GM12891 (cell line): Measurements from ENCODE around the gene KDM6A.
"Not testable (repeated sequence)": the region's sequence is repeated elsewhere in the genome, so short reads cannot be mapped to it uniquely, and the experiment has no call there.

Experiments
- DNase-seq: peaks from one replicate; pipeline ENCODE4 v3.0.0; 2011; ENCODE audit warnings: low spot score; ENCODE audit not compliant: insufficient read length
- FAIRE-seq: peaks from 2 replicates; lab custom pipeline; 2011; peaks lifted over from hg19 to GRCh38; lab: Jason Lieb, UNC
- PAX5 ChIP-seq: IDR thresholded peaks from 2 replicates; pipeline ENCODE4 v1.6.1; 2011; ENCODE audit warnings: low read length, moderate library complexity, mild to moderate bottlenecking; ENCODE audit not compliant: insufficient read depth, severe bottlenecking
- POLR2A ChIP-seq: IDR thresholded peaks from 2 replicates; pipeline ENCODE4 v1.6.1; 2011; ENCODE audit warnings: low read depth, low read length, control low read depth
- POLR2AphosphoS5 ChIP-seq: IDR thresholded peaks from 2 replicates; pipeline ENCODE4 v1.6.1; 2011; ENCODE audit warnings: low read depth, low read length, control low read depth
- POU2F2 ChIP-seq: IDR thresholded peaks from 2 replicates; pipeline ENCODE4 v1.6.1; 2011; ENCODE audit warnings: low read depth, mild to moderate bottlenecking, control low read depth, low read length, moderate library complexity
- SPI1 ChIP-seq: IDR thresholded peaks from 2 replicates; pipeline ENCODE4 v1.6.1; 2011; ENCODE audit warnings: low read depth, low read length, control low read depth
- TAF1 ChIP-seq: IDR thresholded peaks from 2 replicates; pipeline ENCODE4 v1.6.1; 2011; ENCODE audit warnings: low read depth, low read length, control low read depth

Gene KDM6A

GRCh38 chrX:45068569-45068968 is 195.6 kb downstream of the KDM6A start:
- no peak for DNase-seq

GRCh38 chrX:45070116-45071007 is 197.4 kb downstream of the KDM6A start:
- DNase-seq = no peak

More at GRCh38 chrX:45068569-45068968, 195.6 kb downstream of the KDM6A start:
- FAIRE-seq = no peak
- no peak for TF ChIP-seq POLR2AphosphoS5

GRCh38 chrX:45073011-45073410 is 200.0 kb downstream of the KDM6A start:
- not testable (repeated sequence) for FAIRE-seq, DNase-seq

More at GRCh38 chrX:45070116-45071007, 197.4 kb downstream of the KDM6A start:
- TF ChIP-seq TAF1 = no peak
- TF ChIP-seq POU2F2 = no peak
- TF ChIP-seq PAX5 = no peak
- no peak for TF ChIP-seq POLR2AphosphoS5
- no peak for TF ChIP-seq POLR2A
- no peak for TF ChIP-seq SPI1
- peak; percentile 87 for FAIRE-seq

- DNase-seq (no peak), FAIRE-seq (peak; percentile 31)
- TF ChIP-seq POLR2AphosphoS5 (no peak), POU2F2 (no peak), PAX5 (no peak), TAF1 (no peak), SPI1 (no peak), POLR2A (no peak)
Measured at GRCh38 chrX:45077748-45078424, 204.9 kb downstream of the KDM6A start.

GRCh38 chrX:45083314-45083713 is 210.3 kb downstream of the KDM6A start:
- no peak for TF ChIP-seq POLR2AphosphoS5
- no peak for TF ChIP-seq TAF1
- no peak for TF ChIP-seq PAX5
- TF ChIP-seq POLR2A = no peak
- FAIRE-seq (peak; percentile 91), DNase-seq (no peak)

- no peak for DNase-seq
- no peak for FAIRE-seq
- no peak for TF ChIP-seq POLR2AphosphoS5
- TF ChIP-seq SPI1 = no peak
- no peak for TF ChIP-seq POLR2A
- TF ChIP-seq POU2F2 = no peak
- no peak for TF ChIP-seq PAX5
- no peak for TF ChIP-seq TAF1
Measured at GRCh38 chrX:45110494-45110893, 237.5 kb downstream of the KDM6A start.

- FAIRE-seq = no peak
Measured at GRCh38 chrX:45126158-45126557, 253.2 kb downstream of the KDM6A start.

GRCh38 chrX:45128896-45129454 is 256.0 kb downstream of the KDM6A start:
- TF ChIP-seq PAX5 (no peak), SPI1 (no peak), POLR2A (no peak), TAF1 (no peak), POU2F2 (no peak), POLR2AphosphoS5 (no peak)
- no peak for DNase-seq
- FAIRE-seq = no peak

More at GRCh38 chrX:45126158-45126557, 253.2 kb downstream of the KDM6A start:
- TF ChIP-seq PAX5 (no peak), SPI1 (peak; percentile 71)
- no peak for DNase-seq

GRCh38 chrX:45133465-45133864 is 260.5 kb downstream of the KDM6A start:
- no peak for DNase-seq
- TF ChIP-seq PAX5 = no peak
- TF ChIP-seq TAF1 = no peak
- no peak for TF ChIP-seq POU2F2
- no peak for TF ChIP-seq POLR2AphosphoS5
- no peak for TF ChIP-seq SPI1
- no peak for TF ChIP-seq POLR2A
- FAIRE-seq = no peak

GRCh38 chrX:45134315-45134731 is 261.3 kb downstream of the KDM6A start:
- no peak for FAIRE-seq
- no peak for DNase-seq
- no peak for TF ChIP-seq SPI1
- no peak for TF ChIP-seq TAF1
- no peak for TF ChIP-seq PAX5
- TF ChIP-seq POLR2A = no peak
- TF ChIP-seq POLR2AphosphoS5 = no peak
- TF ChIP-seq POU2F2 = no peak
